GM19397 (cell line): ENCODE measurements around the gene GUCY1A2.
"Not testable (repeated sequence)": the region's sequence is repeated elsewhere in the genome, so short reads cannot be mapped to it uniquely, and the experiment has no call there.

Source experiments
- ATAC-seq: cut with Tn5 transposase; IDR thresholded peaks from one replicate; pipeline ENCODE4 v1.9.1; 2021; ENCODE audit warnings: mild to moderate bottlenecking, moderate library complexity; ENCODE audit not compliant: unreplicated experiment

GUCY1A2 gene

GRCh38 chr11:107018219-107018901 is at the start of gene GUCY1A2:
TSS of gene GUCY1A2 (minus strand) at chr11:107018476. CDS start at chr11:107018055, 421 bp downstream.
- peak; percentile 39 for ATAC-seq

- no peak for ATAC-seq
Observed at GRCh38 chr11:107054391-107054790, 36.1 kb upstream of the GUCY1A2 start.

GRCh38 chr11:107051332-107051731 is 33.1 kb upstream of the GUCY1A2 start:
- ATAC-seq: not testable (repeated sequence)

GRCh38 chr11:107050899-107051298 is 32.6 kb upstream of the GUCY1A2 start:
- ATAC-seq: not testable (repeated sequence)

- no peak for ATAC-seq
Observed at GRCh38 chr11:107050121-107050520, 31.8 kb upstream of the GUCY1A2 start.

GRCh38 chr11:107044503-107044902 is 26.2 kb upstream of the GUCY1A2 start:
- ATAC-seq: no peak

- ATAC-seq: peak; percentile 59
Observed at GRCh38 chr11:107043242-107044006, 25.1 kb upstream of the GUCY1A2 start.

GRCh38 chr11:107042748-107043147 is 24.5 kb upstream of the GUCY1A2 start:
- no peak for ATAC-seq

GRCh38 chr11:107041088-107041444 is 22.8 kb upstream of the GUCY1A2 start:
- ATAC-seq: no peak

GRCh38 chr11:107040433-107041087 is 22.3 kb upstream of the GUCY1A2 start:
- ATAC-seq: no peak

GRCh38 chr11:107025673-107026072 is 7.4 kb upstream of the GUCY1A2 start:
- no peak for ATAC-seq

GRCh38 chr11:107020594-107020993 is 2.3 kb upstream of the GUCY1A2 start:
- ATAC-seq: no peak

- ATAC-seq: no peak
Observed at GRCh38 chr11:107018902-107019493, 722 bp upstream of the GUCY1A2 start.

GRCh38 chr11:107017433-107018218 is 650 bp downstream of the GUCY1A2 start:
- ATAC-seq: peak; percentile 56

GRCh38 chr11:107017104-107017432 is 1.2 kb downstream of the GUCY1A2 start:
- no peak for ATAC-seq

- ATAC-seq: no peak
Observed at GRCh38 chr11:107014871-107015270, 3.4 kb downstream of the GUCY1A2 start.

- no peak for ATAC-seq
Observed at GRCh38 chr11:107011977-107012376, 6.3 kb downstream of the GUCY1A2 start.

- ATAC-seq: no peak
Observed at GRCh38 chr11:107009190-107009589, 9.1 kb downstream of the GUCY1A2 start.

- no peak for ATAC-seq
Observed at GRCh38 chr11:107006076-107006833, 12.0 kb downstream of the GUCY1A2 start.

- no peak for ATAC-seq
Observed at GRCh38 chr11:106999196-106999595, 19.1 kb downstream of the GUCY1A2 start.
